HUES6 (cell line): ENCODE data around the gene PRRT1.
"Not testable (repeated sequence)": the region's sequence is repeated elsewhere in the genome, so short reads cannot be mapped to it uniquely, and the experiment has no call there.

Experiments
- H3K27ac ChIP-seq: 2 replicates; pipeline ENCODE4 v1.7.0; 2013; ENCODE audit warnings: low read depth, mild to moderate bottlenecking, low read length, inconsistent platforms
- H3K27me3 ChIP-seq: 2 replicates; pipeline ENCODE4 v1.6.1; 2013; ENCODE audit warnings: low read length; ENCODE audit not compliant: control insufficient read depth, insufficient read depth
- H3K36me3 ChIP-seq: 2 replicates; pipeline ENCODE4 v1.6.1; 2013; ENCODE audit warnings: low read length; ENCODE audit not compliant: control insufficient read depth, insufficient read depth
- H3K4me1 ChIP-seq: 2 replicates; pipeline ENCODE4 v1.6.1; 2013; ENCODE audit warnings: low read length; ENCODE audit not compliant: control insufficient read depth, insufficient read depth
- H3K4me3 ChIP-seq: 2 replicates; pipeline ENCODE4 v1.5.1; 2013; ENCODE audit warnings: low read depth, low read length
- H3K9ac ChIP-seq: one replicate; pipeline ENCODE4 v1.6.1; 2013; ENCODE audit warnings: mild to moderate bottlenecking, low read length
- H3K9me3 ChIP-seq: 2 replicates; pipeline ENCODE4 v1.6.1; 2013; ENCODE audit warnings: low read depth, low read length; ENCODE audit not compliant: control insufficient read depth, insufficient read depth

The PRRT1 gene

DNA sequence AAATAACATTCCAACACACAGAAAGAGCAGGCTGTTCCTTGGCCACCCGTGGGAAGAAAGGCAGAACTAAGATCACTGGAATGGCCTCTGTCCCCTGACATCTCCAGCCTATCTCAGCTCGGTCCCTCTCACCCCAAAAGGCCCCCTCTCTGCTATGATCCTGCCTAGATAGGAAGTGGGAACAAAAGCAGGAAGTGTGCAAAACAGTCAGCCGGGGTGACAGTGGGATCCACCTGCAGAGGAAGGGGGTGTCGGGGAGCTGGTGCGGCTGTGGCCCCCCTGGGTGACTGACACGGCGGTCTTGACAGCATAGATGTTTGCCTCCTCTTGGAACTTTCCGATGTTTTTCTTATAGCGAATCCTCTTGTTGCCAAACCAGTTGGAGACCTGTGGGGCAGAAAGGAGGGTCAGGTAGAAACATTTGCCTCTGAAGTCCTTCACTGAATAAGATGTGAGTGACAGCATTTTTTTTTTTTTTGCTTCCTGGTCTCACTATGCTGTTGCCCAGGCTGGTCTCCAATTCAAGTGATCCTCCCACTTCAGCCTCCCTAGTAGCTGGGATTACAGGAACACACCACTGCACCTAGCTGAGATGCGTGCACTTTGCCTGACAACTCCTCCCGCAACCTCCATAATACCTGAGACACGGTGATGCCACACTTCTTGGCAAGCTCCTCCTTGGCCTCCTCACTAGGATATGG lies 35.4 kb upstream of the PRRT1 start:
- no peak overlapping the region for H3K9ac ChIP-seq
- H3K4me1 ChIP-seq = peaks cover 29% of the 10 kb centered on the region
- no peaks in the 10 kb centered on the region for H3K27me3 ChIP-seq
- H3K27ac ChIP-seq = no peak overlapping the region
- H3K36me3 ChIP-seq = peaks cover 45% of the 10 kb centered on the region
- H3K4me3 ChIP-seq = no peak overlapping the region
- H3K9me3 ChIP-seq = no peaks in the 10 kb centered on the region

- peaks cover 48% of the 10 kb centered on the region for H3K36me3 ChIP-seq
- H3K9ac ChIP-seq, H3K27me3 ChIP-seq, H3K27ac ChIP-seq, H3K9me3 ChIP-seq, H3K4me3 ChIP-seq: not testable (repeated sequence)
- H3K4me1 ChIP-seq = peaks cover 20% of the 10 kb centered on the region
Measured at GRCh38 chr6:32186151-32186840, 34.6 kb upstream of the PRRT1 start.

- not testable (repeated sequence) for H3K27ac ChIP-seq, H3K9ac ChIP-seq, H3K27me3 ChIP-seq, H3K9me3 ChIP-seq, H3K4me3 ChIP-seq
- Histone ChIP-seq H3K4me1 (peaks cover 15% of the 10 kb centered on the region), H3K36me3 (peaks cover 54% of the 10 kb centered on the region)
Measured at GRCh38 chr6:32185681-32186131, 34.0 kb upstream of the PRRT1 start.

GRCh38 chr6:32184084-32184640 lies 32.4 kb upstream of the PRRT1 start, which contains the start of gene AGER:
Gene AGER, minus strand, starts transcription at chr6:32184253. Its CDS starts 31 bp downstream, at chr6:32184222.
- Histone ChIP-seq H3K4me3 (no peak within 1 kb of the TSS), H3K4me1 (peaks cover 14% of the 10 kb centered on the region; the same call in 1 of the 2 replicates), H3K27me3 (no peaks in the 10 kb centered on the region), H3K27ac (no peak within 1 kb of the TSS), H3K9me3 (no peaks in the 10 kb centered on the region), H3K9ac (peak within 1 kb of the TSS; percentile 29), H3K36me3 (peaks cover 64% of the 10 kb centered on the region)

GRCh38 chr6:32183483-32184083 lies 31.8 kb upstream of the PRRT1 start:
- H3K27ac ChIP-seq = no peak overlapping the region
- H3K4me1 ChIP-seq = peaks cover 14% of the 10 kb centered on the region; the same call in 1 of the 2 replicates
- peaks cover 64% of the 10 kb centered on the region for H3K36me3 ChIP-seq
- H3K9ac ChIP-seq = no peak overlapping the region
- H3K27me3 ChIP-seq = no peaks in the 10 kb centered on the region
- H3K9me3 ChIP-seq = no peaks in the 10 kb centered on the region
- no peak overlapping the region for H3K4me3 ChIP-seq

DNA sequence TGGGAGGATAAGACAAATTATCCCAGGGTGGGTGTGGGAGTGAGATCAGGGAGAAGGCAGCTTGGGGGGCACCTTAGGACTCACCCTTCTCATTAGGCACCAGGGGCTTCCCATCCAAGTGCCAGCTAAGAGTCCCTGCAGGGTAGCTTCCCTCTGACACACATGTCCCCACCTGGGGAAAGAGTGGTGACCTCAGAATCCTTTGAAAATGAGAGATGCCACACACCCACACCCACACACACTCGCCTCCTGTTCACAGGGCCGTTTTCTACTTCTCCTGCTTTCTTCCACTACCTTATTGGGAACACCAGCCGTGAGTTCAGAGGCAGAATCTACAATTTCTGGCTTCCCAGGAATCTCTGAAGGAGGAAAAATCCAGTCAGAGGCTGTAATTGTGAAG lies 31.3 kb upstream of the PRRT1 start:
- Histone ChIP-seq H3K27me3 (no peaks in the 10 kb centered on the region), H3K4me1 (peaks cover 11% of the 10 kb centered on the region; the same call in 1 of the 2 replicates), H3K9ac (no peak overlapping the region), H3K36me3 (peaks cover 62% of the 10 kb centered on the region), H3K27ac (no peak overlapping the region), H3K9me3 (no peaks in the 10 kb centered on the region), H3K4me3 (no peak overlapping the region)

GRCh38 chr6:32182555-32182981 lies 30.8 kb upstream of the PRRT1 start:
- peaks cover 11% of the 10 kb centered on the region; the same call in 1 of the 2 replicates for H3K4me1 ChIP-seq
- H3K27me3 ChIP-seq = no peaks in the 10 kb centered on the region
- H3K9me3 ChIP-seq = no peaks in the 10 kb centered on the region
- no peak overlapping the region for H3K9ac ChIP-seq
- H3K36me3 ChIP-seq = peaks cover 57% of the 10 kb centered on the region
- no peak overlapping the region for H3K27ac ChIP-seq
- no peak overlapping the region for H3K4me3 ChIP-seq

GRCh38 chr6:32181915-32182529 lies 30.3 kb upstream of the PRRT1 start:
- Histone ChIP-seq H3K4me3 (no peak overlapping the region), H3K36me3 (peaks cover 52% of the 10 kb centered on the region), H3K4me1 (peaks cover 11% of the 10 kb centered on the region; the same call in 1 of the 2 replicates), H3K9ac (no peak overlapping the region), H3K9me3 (no peaks in the 10 kb centered on the region), H3K27ac (no peak overlapping the region), H3K27me3 (no peaks in the 10 kb centered on the region)

GRCh38 chr6:32181148-32181702 lies 29.5 kb upstream of the PRRT1 start:
- Histone ChIP-seq H3K27me3 (no peaks in the 10 kb centered on the region), H3K4me3 (no peak overlapping the region), H3K9me3 (no peaks in the 10 kb centered on the region), H3K4me1 (peaks cover 19% of the 10 kb centered on the region; the same call in 1 of the 2 replicates), H3K9ac (no peak overlapping the region), H3K36me3 (peaks cover 44% of the 10 kb centered on the region), H3K27ac (no peak overlapping the region)

- Histone ChIP-seq H3K27me3 (no peaks in the 10 kb centered on the region), H3K36me3 (peaks cover 41% of the 10 kb centered on the region), H3K4me1 (peaks cover 24% of the 10 kb centered on the region; the same call in 1 of the 2 replicates), H3K4me3 (no peak overlapping the region), H3K27ac (no peak overlapping the region), H3K9ac (no peak overlapping the region), H3K9me3 (no peaks in the 10 kb centered on the region)
Measured at GRCh38 chr6:32179766-32180405, 28.1 kb upstream of the PRRT1 start.
